Esophagus mucosa (tissue), 1 donor: ENCODE data around the gene FBXL16. TPM values are rescaled to one million over a fixed set of nuclear protein-coding genes. Genes with fewer than 3 reads are reported as not detected.

ENCODE experiments used
- ATAC-seq: fragments of 200-7000 bp; cut with Tn5 transposase; one replicate; pipeline ENCODE4 v1.9.1; 2020
- total RNA-seq: library from RNA; stranded (reverse); gene quantifications from one replicate; pipeline ENCODE4 v1.2.4, GENCODE V29; 2023
- donor health status: DM: yes; HTN: yes; CAD: no.

The FBXL16 gene
- total RNA-seq, 1 donor from 2014 or later, result 15.1 TPM

- ATAC-seq, result no peak
These were observed 29.1 kb downstream of the FBXL16 start for GRCh38 chr16:676565-676902.

- no peak for ATAC-seq
These were observed 29.6 kb downstream of the FBXL16 start for GRCh38 chr16:675884-676564.

DNA sequence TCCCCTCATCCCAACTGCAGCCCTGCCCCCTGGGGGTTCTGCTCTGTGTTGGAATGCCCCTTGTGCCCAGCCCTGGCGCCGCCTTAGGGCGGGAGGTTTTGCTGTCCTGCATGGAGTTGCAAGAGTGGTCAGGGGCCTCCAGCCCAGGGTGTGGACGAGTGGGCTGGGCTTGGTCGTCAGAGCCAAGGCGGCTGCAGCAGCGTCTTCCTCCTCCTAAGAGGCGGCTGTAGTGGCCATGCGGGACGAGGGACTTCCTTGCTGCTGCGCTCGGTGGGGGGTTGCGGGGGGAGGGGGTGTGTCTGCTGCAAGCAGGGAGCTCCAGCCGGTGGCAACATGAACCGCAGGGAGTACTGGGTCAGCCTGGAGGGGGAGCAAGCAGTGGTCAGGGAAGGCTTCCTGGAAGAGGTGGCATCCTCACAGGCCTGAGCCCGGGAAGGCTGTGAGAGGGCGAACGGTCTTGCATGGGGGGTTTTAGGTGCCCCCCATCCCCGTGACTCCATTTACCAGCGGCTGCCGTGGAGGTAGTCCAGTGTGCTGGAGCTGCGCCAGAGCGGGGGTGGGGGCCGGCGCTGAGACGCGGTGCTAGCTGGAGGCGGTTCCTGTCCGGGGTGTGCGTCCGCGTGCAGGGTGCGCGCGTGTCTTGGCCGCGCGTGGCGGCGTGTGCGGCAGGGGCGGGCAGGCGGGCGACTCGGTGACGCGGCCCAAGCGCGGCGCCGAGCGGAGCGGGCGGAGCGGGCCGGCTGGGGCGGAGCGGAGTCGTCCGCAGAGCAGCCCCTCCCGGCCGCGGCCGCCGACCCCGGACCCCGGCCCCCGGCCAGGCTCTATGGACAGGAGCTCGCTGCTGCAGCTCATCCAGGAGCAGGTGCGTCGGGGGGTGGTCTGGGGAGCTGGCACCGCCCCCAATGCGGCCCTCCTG, 30.4 kb downstream of the FBXL16 start, which contains the start of gene RHBDL1:
Gene RHBDL1 (plus strand): TSS at position 704 of the 916 bp plus-strand sequence. CDS start 120 bp downstream, at position 824.
- ATAC-seq, result no peak

GRCh38 chr16:674214-674881, 31.3 kb downstream of the FBXL16 start:
- no peak for ATAC-seq

- ATAC-seq, result no peak
These were observed 32.1 kb downstream of the FBXL16 start for GRCh38 chr16:673399-673991.

DNA sequence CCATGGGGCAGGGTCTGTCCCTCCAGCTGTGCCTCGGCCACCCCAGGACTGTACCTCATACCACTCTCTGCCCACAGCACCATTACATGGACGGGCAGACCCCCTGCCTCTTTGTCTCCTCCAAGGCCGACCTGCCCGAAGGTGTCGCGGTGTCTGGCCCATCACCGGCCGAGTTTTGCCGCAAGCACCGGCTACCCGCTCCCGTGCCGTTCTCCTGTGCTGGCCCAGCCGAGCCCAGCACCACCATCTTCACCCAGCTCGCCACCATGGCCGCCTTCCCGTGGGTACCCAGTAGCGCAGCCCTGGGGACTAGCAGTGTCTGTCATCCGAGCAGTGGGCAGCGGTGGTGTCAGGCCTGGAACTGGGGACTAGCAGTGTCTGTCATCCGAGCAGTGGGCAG, 32.8 kb downstream of the FBXL16 start:
- no peak for ATAC-seq

DNA sequence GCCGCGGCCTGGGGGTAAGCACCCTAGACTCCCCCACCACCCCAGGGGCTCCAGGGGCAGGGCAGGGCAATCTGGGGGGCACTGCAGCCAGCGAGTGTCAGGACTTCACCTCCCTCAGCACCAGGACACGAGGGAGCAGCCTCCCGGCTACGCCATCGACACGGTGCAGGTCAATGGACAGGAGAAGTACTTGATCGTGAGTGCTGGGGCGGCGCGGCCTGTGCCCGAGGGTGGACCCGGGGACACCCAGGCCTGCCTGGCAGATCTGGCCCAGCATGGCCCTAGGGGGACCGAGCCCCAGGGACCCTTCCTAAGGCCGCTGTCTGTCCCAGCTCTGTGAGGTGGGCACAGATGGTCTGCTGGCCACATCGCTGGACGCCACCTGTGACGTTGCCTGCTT, 33.2 kb downstream of the FBXL16 start:
- no peak for ATAC-seq

GRCh38 chr16:671353-672131, 34.1 kb downstream of the FBXL16 start:
- ATAC-seq, result no peak

- ATAC-seq, result no peak
These were observed 34.9 kb downstream of the FBXL16 start for GRCh38 chr16:670485-671352.

DNA sequence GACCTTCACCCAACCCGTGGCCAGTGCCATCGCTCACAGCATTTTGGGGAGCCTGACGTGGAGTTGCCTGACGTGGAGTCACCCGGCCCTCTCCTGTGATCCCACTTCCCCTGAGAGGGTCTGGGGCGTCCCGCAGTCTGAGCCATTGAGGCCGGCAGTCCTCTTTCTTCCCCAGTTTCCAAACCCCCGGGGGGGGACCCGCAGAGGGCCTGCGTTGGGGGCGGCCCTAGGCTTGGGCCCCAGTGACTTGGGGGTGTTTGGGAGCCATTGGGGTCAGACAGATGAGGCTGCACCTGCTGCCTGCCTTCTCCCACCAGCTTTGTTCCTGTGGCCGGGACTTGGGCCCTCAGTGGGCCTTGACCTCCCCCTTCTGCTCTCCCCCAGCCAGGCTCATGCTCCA, 35.9 kb downstream of the FBXL16 start:
- no peak for ATAC-seq

DNA sequence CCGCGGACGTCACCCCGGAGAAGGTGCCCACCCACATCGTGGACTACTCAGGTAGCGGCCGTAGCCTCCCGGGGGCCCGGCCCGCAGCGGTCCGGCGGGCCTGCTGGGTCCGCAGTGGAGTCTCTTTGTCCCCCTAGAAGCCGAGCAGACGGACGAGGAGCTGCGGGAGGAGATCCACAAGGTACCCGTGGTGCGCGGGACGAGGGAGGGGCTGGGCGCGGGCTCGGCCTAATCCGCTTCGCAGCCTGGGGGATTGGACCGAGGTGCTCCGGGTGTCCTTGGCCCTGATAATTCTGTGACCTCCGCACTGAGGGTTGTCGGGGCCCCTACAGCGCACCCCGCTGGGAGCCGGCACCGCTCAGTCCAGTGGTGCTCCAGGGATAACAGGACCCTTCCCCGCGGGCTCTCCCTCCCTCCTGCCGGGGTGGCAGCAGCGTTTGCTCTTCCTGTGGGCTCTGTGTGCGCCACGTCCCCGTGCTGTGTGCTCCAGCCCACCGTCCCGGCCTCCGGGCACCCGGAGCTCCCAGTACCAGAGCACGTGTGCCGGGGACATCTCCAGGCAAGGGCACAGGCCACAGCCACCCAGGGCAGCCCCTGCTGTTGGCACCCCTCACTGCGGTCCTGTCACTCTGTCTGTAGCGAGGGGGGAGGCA, 37.0 kb downstream of the FBXL16 start:
- ATAC-seq, result peak; percentile 0

DNA sequence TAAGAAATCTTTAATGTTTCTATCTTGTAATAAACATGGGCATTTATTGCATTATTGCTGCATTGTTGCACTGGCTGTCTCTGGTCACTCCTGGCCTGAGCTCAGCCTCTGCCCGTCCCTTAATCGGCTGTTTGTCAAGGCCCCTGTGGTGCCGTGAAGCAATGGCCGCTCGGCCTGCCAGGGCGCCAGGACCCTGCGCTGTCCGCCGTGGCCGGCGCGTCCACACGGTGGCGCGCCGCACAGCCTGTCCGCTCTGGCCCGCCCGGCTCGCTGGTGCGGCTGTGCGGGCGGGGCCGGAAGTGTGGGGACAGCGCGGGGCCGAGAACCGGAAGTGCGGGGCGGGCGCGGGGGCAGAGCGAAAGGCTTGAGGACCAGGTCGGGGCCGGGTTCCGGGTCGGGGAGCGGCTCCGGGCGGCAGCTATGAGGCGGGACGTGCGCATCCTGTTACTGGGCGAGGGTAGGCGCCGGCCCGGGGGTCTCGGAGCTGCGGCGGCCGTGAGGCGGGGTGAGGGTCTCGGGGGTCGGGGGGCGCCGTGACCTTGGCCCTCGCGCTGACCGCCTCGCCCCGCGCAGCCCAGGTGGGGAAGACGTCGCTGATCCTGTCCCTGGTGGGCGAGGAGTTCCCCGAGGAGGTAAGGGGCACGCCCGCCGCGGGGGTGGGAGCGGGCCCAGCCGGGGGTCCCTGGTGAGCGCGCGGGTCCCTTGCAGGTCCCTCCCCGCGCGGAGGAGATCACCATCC, 37.7 kb downstream of the FBXL16 start, which contains the start of gene RHOT2:
Gene RHOT2 (plus strand): TSS at position 353 of the 739 bp plus-strand sequence. CDS start 68 bp downstream, at position 421.
- ATAC-seq, result peak; percentile 90

- no peak for ATAC-seq
These were observed 38.4 kb downstream of the FBXL16 start for GRCh38 chr16:667113-667779.

DNA sequence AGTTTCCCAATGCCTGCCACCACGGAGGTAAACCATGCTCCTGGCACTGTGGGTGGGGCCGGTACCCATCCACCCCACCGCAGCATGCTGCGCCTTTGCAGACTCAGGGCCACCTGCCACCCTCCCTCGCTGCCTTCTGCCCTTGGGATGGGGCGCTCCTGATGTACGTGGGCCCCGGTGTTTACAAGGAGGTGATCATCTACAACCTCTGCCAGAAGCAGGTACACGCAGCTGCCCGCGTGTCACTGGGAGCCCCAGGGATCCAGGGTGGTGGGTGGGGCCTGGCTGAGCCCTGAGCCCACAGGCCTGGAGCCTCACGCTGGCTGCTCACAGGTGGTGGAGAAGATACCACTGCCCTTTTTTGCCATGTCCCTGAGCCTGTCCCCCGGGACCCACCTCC, 39.0 kb downstream of the FBXL16 start:
- ATAC-seq, result no peak

- no peak for ATAC-seq
These were observed 43.0 kb downstream of the FBXL16 start for GRCh38 chr16:662597-662996.

- ATAC-seq, result no peak
These were observed 43.5 kb downstream of the FBXL16 start for GRCh38 chr16:662095-662494.

- ATAC-seq, result no peak
These were observed 44.3 kb downstream of the FBXL16 start for GRCh38 chr16:661184-661821.

DNA sequence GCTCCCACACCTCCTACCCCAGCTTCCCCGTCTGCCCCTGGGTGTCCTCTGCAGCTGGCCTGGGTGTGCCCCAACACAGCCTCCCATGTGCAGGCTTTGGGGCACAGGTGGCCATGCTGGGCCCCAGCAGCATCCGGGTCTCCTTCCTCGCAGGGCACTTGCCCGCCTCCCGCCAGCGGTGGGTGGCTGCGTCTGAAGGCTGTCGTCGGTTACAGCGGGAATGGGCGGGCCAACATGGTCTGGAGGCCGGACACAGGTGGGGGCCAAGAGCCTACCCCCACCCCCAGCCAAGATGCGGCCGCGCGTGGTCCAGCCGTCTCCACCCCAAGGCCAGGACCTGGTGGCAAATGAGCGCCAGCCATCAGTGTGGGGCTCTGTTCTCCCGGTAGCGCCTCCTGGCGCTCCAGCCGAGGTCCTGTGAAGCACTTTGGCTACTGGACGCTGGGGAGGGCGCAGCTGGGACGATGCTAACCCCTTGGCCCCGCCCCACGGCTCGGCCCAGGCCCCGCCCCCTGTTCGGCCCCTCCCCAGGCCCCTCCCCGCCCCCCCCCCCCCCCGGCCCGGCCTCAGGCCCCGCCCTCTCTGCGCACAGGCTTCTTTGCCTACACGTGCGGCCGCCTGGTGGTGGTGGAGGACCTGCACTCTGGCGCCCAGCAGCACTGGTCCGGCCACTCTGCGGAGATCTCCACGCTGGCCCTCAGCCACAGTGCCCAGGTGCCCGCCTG, 45.0 kb downstream of the FBXL16 start:
- ATAC-seq, result peak; percentile 68
